Kidney tubule cell (primary cell): ENCODE data around the gene KRIT1.

Experiments
- DNase-seq: peaks from one replicate; pipeline ENCODE4 v3.0.0-alpha.2; 2018; ENCODE audit warnings: low spot score

KRIT1 gene

GRCh38 chr7:92245487-92246359 is at the start of gene KRIT1, which contains the start of gene ANKIB1:
Gene KRIT1 (minus strand): TSS chr7:92245914. CDS start chr7:92242135, 3,779 bp downstream.
Gene ANKIB1 (plus strand): TSS chr7:92245974. CDS start chr7:92294979, 49,005 bp downstream.
- peak; percentile 89 for DNase-seq

GRCh38 chr7:92295391-92295790 is 49.7 kb upstream of the KRIT1 start:
- DNase-seq, result no peak

GRCh38 chr7:92293896-92294590 is 48.3 kb upstream of the KRIT1 start:
- no peak for DNase-seq

GRCh38 chr7:92292981-92293380 is 47.3 kb upstream of the KRIT1 start:
- no peak for DNase-seq

- no peak for DNase-seq
Measured at GRCh38 chr7:92289321-92289720, 43.6 kb upstream of the KRIT1 start.

GRCh38 chr7:92282930-92283329 is 37.2 kb upstream of the KRIT1 start:
- DNase-seq, result no peak

GRCh38 chr7:92282221-92282814 is 36.6 kb upstream of the KRIT1 start:
- no peak for DNase-seq

GRCh38 chr7:92281031-92281430 is 35.3 kb upstream of the KRIT1 start:
- DNase-seq, result no peak

- no peak for DNase-seq
Measured at GRCh38 chr7:92279396-92280031, 33.8 kb upstream of the KRIT1 start.

- no peak for DNase-seq
Measured at GRCh38 chr7:92276460-92276864, 30.7 kb upstream of the KRIT1 start.

- no peak for DNase-seq
Measured at GRCh38 chr7:92275327-92275726, 29.6 kb upstream of the KRIT1 start.

GRCh38 chr7:92268921-92269320 is 23.2 kb upstream of the KRIT1 start:
- DNase-seq, result no peak

GRCh38 chr7:92266415-92267241 is 20.9 kb upstream of the KRIT1 start:
- DNase-seq, result no peak

- peak; percentile 65 for DNase-seq
Measured at GRCh38 chr7:92260248-92260781, 14.6 kb upstream of the KRIT1 start.

- DNase-seq, result no peak
Measured at GRCh38 chr7:92259610-92260247, 14.0 kb upstream of the KRIT1 start.

- no peak for DNase-seq
Measured at GRCh38 chr7:92259062-92259461, 13.3 kb upstream of the KRIT1 start.

- peak; percentile 86 for DNase-seq
Measured at GRCh38 chr7:92255308-92255707, 9.6 kb upstream of the KRIT1 start.

GRCh38 chr7:92254800-92255199 is 9.1 kb upstream of the KRIT1 start:
- peak; percentile 41 for DNase-seq

GRCh38 chr7:92253251-92253650 is 7.5 kb upstream of the KRIT1 start:
- no peak for DNase-seq

- DNase-seq, result peak; percentile 17
Measured at GRCh38 chr7:92251181-92251580, 5.5 kb upstream of the KRIT1 start.

GRCh38 chr7:92250603-92251002 is 4.9 kb upstream of the KRIT1 start:
- no peak for DNase-seq
